Large intestine (tissue), 3 donors: ENCODE measurements around the gene KRTAP10-2. TPM values are rescaled to one million over a fixed set of nuclear protein-coding genes. Genes with fewer than 3 reads are reported as not detected.
A peak's percentile ranks its signal among the peaks of the same experiment; 100 is the strongest.

Experiments
- DNase-seq, 2 donors: peaks; one replicate each; pipeline versions ENCODE4 v3.0.0 to v3.0.0-alpha.2; 2013
- H3K27ac ChIP-seq: one replicate; pipeline ENCODE4 v1.5.1; 2013; ENCODE audit warnings: low read length
- H3K27me3 ChIP-seq: 2 replicates; pipeline ENCODE4 v1.6.1; 2013; ENCODE audit warnings: low read length; ENCODE audit not compliant: control insufficient read depth, insufficient read depth
- H3K36me3 ChIP-seq: 2 replicates; pipeline ENCODE4 v1.6.1; 2013; ENCODE audit warnings: low read length; ENCODE audit not compliant: control insufficient read depth, insufficient read depth
- H3K4me1 ChIP-seq: one replicate; pipeline ENCODE4 v1.6.1; 2013; ENCODE audit warnings: low read length; ENCODE audit not compliant: control insufficient read depth, insufficient read depth
- H3K4me3 ChIP-seq: one replicate; pipeline ENCODE4 v1.5.1; 2013; ENCODE audit warnings: low read length
- H3K9me3 ChIP-seq: one replicate; pipeline ENCODE4 v1.6.1; 2013; ENCODE audit warnings: mild to moderate bottlenecking, low read depth, low read length, moderate library complexity; ENCODE audit not compliant: control insufficient read depth
- WGBS: methylation state at CpG from one replicate; pipeline ENCODE4 v1.1.5; 2013; ENCODE audit warnings: low lambda C conversion rate; ENCODE audit not compliant: insufficient coverage; 5-methylcytosine and 5-hydroxymethylcytosine counted together
- polyA plus RNA-seq: library from polyadenylated mRNA; unstranded; fragments of 120-200 nt; gene quantifications from one replicate; pipeline ENCODE4 v1.2.1, GENCODE V29; 2013

Gene KRTAP10-2
- polyA plus RNA-seq, 1 donor: not detected

GRCh38 chr21:44549525-44550211, 1.6 kb downstream of the KRTAP10-2 start:
- H3K36me3 ChIP-seq: no peaks in the 10 kb centered on the region
- H3K4me3 ChIP-seq: no peak overlapping the region
- no peak overlapping the region for H3K27ac ChIP-seq
- H3K9me3 ChIP-seq: peaks cover 2% of the 10 kb centered on the region
- WGBS: 100% methylated on average over 1 of the region's 25 CpGs
- peaks cover 10% of the 10 kb centered on the region for H3K27me3 ChIP-seq
- no peak for DNase-seq
- H3K4me1 ChIP-seq: no peaks in the 10 kb centered on the region

- H3K4me3 ChIP-seq: no peak overlapping the region
- peaks cover 6% of the 10 kb centered on the region for H3K27me3 ChIP-seq
- peaks cover 2% of the 10 kb centered on the region for H3K9me3 ChIP-seq
- H3K36me3 ChIP-seq: no peaks in the 10 kb centered on the region
- no peak overlapping the region for H3K27ac ChIP-seq
- no peaks in the 10 kb centered on the region for H3K4me1 ChIP-seq
- 20% methylated on average over 1 of the region's 14 CpGs for WGBS
- DNase-seq: peak in 1 of 2 donors; percentile 3
These were observed 2.4 kb downstream of the KRTAP10-2 start for GRCh38 chr21:44548922-44549321.

GRCh38 chr21:44548381-44548780, 2.9 kb downstream of the KRTAP10-2 start:
- H3K27me3 ChIP-seq: peaks cover 6% of the 10 kb centered on the region
- no peak overlapping the region for H3K4me3 ChIP-seq
- H3K9me3 ChIP-seq: peaks cover 2% of the 10 kb centered on the region
- H3K4me1 ChIP-seq: no peaks in the 10 kb centered on the region
- H3K36me3 ChIP-seq: no peaks in the 10 kb centered on the region
- WGBS: no CpG with 5 or more reads among the region's 13 CpGs
- no peak overlapping the region for H3K27ac ChIP-seq
- DNase-seq: no peak

- no peak for DNase-seq
- Histone ChIP-seq H3K36me3 (no peaks in the 10 kb centered on the region), H3K4me1 (no peaks in the 10 kb centered on the region), H3K4me3 (no peak overlapping the region), H3K27me3 (peaks cover 6% of the 10 kb centered on the region), H3K9me3 (peaks cover 2% of the 10 kb centered on the region), H3K27ac (no peak overlapping the region)
- WGBS: 88% methylated on average over 3 of the region's 5 CpGs
These were observed 3.5 kb downstream of the KRTAP10-2 start for GRCh38 chr21:44547656-44548331.

GRCh38 chr21:44544566-44544965, 6.7 kb downstream of the KRTAP10-2 start:
- no peak overlapping the region for H3K27ac ChIP-seq
- H3K9me3 ChIP-seq: peaks cover 2% of the 10 kb centered on the region
- no peaks in the 10 kb centered on the region for H3K36me3 ChIP-seq
- no peak for DNase-seq
- peaks cover 4% of the 10 kb centered on the region for H3K27me3 ChIP-seq
- H3K4me3 ChIP-seq: no peak overlapping the region
- no peaks in the 10 kb centered on the region for H3K4me1 ChIP-seq
- no CpG with 5 or more reads among the region's 3 CpGs for WGBS

GRCh38 chr21:44542716-44543115, 8.6 kb downstream of the KRTAP10-2 start:
- Histone ChIP-seq H3K4me1 (no peaks in the 10 kb centered on the region), H3K27ac (no peak overlapping the region), H3K9me3 (peaks cover 5% of the 10 kb centered on the region), H3K36me3 (no peaks in the 10 kb centered on the region), H3K27me3 (no peaks in the 10 kb centered on the region), H3K4me3 (no peak overlapping the region)
- WGBS: 80% methylated on average over 1 of the region's 1 CpG
- no peak for DNase-seq

GRCh38 chr21:44540741-44541288, 10.5 kb downstream of the KRTAP10-2 start:
- DNase-seq: no peak
- H3K27ac ChIP-seq: no peak overlapping the region
- WGBS: 70% methylated on average over 3 of the region's 11 CpGs
- no peaks in the 10 kb centered on the region for H3K4me1 ChIP-seq
- H3K27me3 ChIP-seq: no peaks in the 10 kb centered on the region
- H3K4me3 ChIP-seq: no peak overlapping the region
- H3K9me3 ChIP-seq: peaks cover 5% of the 10 kb centered on the region
- no peaks in the 10 kb centered on the region for H3K36me3 ChIP-seq

GRCh38 chr21:44539991-44540666, 11.2 kb downstream of the KRTAP10-2 start, which contains the start of gene KRTAP10-1:
Gene KRTAP10-1, minus strand, starts transcription at chr21:44540195. Its CDS starts 45 bp downstream, at chr21:44540150.
- Histone ChIP-seq H3K27me3 (no peaks in the 10 kb centered on the region), H3K4me1 (no peaks in the 10 kb centered on the region), H3K9me3 (peaks cover 5% of the 10 kb centered on the region), H3K27ac (no peak within 1 kb of the TSS), H3K36me3 (no peaks in the 10 kb centered on the region), H3K4me3 (no peak within 1 kb of the TSS)
- DNase-seq: no peak
- no CpG with 5 or more reads among the region's 21 CpGs for WGBS

- no peaks in the 10 kb centered on the region for H3K27me3 ChIP-seq
- WGBS: no CpG with 5 or more reads among the region's 14 CpGs
These were observed 12.3 kb downstream of the KRTAP10-2 start for GRCh38 chr21:44539046-44539445.

More at GRCh38 chr21:44539046-44539445, 12.3 kb downstream of the KRTAP10-2 start:
- Histone ChIP-seq H3K9me3 (peaks cover 5% of the 10 kb centered on the region), H3K4me3 (no peak overlapping the region), H3K4me1 (no peaks in the 10 kb centered on the region), H3K27ac (no peak overlapping the region), H3K36me3 (no peaks in the 10 kb centered on the region)
- DNase-seq: no peak
